GM19372 (cell line): ENCODE measurements around the gene PDCD4.

ENCODE experiments used
- ATAC-seq: cut with Tn5 transposase; IDR thresholded peaks from one replicate; pipeline ENCODE4 v1.9.1; 2021; ENCODE audit warnings: mild to moderate bottlenecking, low read depth, moderate library complexity; ENCODE audit not compliant: unreplicated experiment

PDCD4 gene

GRCh38 chr10:110841767-110842267 lies 29.9 kb upstream of the PDCD4 start:
- peak; percentile 63 for ATAC-seq

GRCh38 chr10:110842326-110842904 lies 29.3 kb upstream of the PDCD4 start:
- peak; percentile 6 for ATAC-seq

- peak; percentile 77 for ATAC-seq
These were observed 28.7 kb upstream of the PDCD4 start for GRCh38 chr10:110843031-110843430.

DNA sequence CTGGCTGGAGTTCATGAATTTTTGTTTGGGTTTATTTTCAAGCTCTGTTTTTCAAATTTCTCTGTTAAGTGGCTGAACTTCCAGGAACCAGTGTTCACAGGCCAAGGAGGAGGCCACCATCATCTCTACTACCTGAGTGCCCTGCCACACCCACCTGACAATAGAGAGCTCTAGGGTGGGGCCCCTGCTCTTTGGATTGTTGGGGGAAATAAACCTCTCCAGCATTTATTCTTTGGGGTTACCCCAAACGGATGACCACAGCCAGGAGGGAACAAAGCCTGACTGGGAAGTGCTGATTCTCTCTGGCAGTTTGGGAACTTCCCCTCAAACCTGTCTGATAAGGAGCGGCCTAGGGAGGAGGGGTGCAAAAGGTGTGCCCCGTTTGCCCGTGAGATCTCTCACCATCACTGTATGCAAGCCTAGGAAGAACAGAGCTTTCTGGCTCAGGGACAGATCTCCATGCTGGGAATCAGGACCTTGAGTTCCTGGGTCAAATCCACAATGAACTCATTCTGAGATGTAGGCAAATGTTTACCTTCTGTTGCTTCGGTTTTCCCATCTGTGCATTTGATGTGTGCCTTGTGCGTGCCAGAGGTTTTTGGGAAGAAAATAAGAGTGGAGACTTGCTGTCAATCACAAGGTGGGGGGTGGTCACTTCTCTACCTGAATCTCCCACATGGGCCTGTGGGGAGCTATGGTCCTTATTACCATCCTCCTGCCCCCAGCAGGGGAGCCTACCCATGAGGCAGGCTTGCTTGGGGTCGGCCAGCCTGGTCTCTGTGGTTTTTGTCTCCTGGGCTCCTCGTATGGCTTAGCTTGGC lies 27.7 kb upstream of the PDCD4 start:
- no peak for ATAC-seq

- ATAC-seq, result no peak
These were observed 27.2 kb upstream of the PDCD4 start for GRCh38 chr10:110844617-110844881.

DNA sequence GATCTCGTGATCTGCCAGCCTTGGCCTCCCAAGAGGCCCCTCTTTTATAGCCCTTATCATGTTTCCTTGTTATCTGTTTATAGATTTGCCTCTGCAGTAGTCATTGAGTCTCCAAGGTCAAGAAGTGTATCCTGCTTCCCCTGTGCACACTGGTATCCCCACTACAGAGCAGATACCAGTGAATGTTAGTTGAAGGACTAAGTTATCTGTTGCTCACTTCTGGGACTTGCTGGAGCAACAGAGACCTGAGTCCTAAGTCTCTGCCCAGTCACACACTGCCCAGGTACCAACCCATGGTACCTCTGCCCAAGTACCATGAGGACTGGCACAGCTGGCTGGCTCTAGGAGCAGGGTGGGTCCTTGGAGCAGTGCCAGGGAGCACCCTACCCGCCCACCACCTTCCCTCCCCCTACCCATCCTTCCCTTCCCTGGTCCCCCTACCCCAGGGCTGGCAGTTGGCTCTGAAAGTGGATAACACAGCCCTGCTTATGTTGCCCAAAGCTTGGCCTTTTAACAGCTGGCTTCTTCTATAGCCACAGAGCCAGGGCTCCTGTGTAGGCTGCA lies 26.5 kb upstream of the PDCD4 start:
- no peak for ATAC-seq

DNA sequence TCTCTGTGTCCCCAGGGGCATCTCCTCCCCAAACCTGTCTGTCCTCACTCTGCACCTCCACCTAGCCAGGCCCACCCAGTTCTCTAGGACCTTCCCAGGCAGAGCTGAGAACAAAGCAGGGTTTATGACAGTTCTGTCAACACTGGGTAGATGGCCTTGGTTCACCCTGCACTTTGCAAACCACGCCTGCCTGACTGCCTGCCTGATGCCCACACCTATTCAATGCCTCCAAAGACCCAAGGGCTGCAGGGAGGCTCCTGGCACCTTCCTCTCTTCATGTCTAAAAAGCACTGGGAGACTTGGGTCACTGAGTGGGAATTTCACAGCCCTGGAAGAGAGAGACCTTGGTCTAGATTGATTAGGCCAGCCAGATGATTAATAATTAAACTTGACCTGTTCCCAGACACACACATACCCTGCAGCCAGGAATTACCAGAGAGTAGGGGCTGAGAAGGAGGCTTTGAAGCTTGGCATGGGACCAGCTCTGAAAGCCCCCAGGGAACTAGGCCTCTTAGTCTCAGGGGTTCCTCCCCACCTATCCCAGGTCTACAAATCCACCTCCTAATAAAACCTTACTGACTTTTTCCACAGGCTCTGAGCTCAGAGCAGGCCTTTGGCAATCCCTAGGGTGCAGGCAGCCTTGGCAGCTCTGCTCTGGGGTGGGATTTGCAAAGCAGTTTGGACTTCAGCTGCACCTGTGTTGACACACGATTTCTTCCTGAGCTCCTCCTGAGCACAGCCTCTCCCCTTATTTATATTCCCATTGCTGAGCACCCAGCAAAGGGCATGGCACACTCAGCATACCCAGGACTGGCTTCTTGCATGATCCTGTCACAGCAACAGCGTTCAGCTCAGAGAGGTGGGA lies 25.7 kb upstream of the PDCD4 start:
- ATAC-seq, result no peak

GRCh38 chr10:110847374-110847773 lies 24.4 kb upstream of the PDCD4 start:
- ATAC-seq, result no peak

- ATAC-seq, result no peak
These were observed 23.6 kb upstream of the PDCD4 start for GRCh38 chr10:110848106-110848505.

DNA sequence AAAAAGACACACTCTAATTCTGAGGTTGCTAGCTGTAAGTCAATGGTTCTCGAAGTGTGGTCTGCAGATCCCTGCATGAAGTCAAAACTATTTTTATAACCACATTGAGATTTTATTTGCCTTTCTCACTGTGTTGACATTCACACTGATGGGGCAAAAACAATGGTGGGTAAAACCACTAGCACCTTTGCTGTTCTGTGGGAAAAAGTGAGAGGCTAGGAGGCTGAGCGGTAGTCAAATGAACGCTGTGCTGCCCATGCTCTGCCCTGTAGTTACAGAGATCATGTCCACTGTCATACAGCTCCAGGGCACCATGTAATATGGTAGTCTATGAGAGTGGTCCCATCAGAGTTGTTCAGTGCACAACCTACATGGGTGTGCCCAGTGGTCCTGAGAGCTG lies 21.6 kb upstream of the PDCD4 start:
- no peak for ATAC-seq

GRCh38 chr10:110851020-110851612 lies 20.6 kb upstream of the PDCD4 start:
- ATAC-seq, result no peak

GRCh38 chr10:110852255-110852896 lies 19.4 kb upstream of the PDCD4 start:
- no peak for ATAC-seq

- no peak for ATAC-seq
These were observed 18.8 kb upstream of the PDCD4 start for GRCh38 chr10:110852947-110853346.

GRCh38 chr10:110853921-110854605 lies 17.7 kb upstream of the PDCD4 start:
- no peak for ATAC-seq

GRCh38 chr10:110857265-110858171 lies 14.2 kb upstream of the PDCD4 start:
- ATAC-seq, result no peak

DNA sequence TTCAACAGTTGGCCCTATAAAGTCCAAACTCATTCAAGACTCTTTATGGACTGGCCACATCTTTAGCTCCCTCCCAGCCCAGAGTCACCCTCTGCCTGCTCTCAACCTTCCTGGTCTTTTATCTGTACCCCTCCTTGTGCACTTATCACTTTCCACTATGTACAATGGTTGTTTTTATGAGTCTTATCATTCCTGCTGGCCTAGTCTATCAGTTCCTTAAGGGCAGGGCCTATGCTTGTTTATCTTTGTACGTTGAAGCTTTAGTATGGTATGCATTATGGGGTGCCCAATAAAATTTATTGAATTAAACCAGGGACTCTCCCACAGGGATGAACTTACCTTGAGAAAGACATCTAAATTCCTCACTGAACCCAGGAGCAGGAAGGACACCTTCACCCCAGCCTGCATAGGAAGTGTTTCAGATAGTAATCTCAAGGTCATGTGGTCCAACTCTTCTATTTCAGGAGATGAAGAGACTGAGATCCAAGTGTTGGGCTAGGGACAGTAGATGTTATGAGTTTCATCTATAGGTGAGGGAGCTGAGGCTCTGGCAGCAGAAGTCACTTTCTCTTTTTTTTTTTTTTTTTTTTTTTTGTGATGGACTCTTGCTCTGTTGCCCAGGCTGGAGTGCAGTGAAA lies 13.3 kb upstream of the PDCD4 start:
- ATAC-seq, result no peak

- no peak for ATAC-seq
These were observed 12.3 kb upstream of the PDCD4 start for GRCh38 chr10:110859206-110859972.
